OCI-LY1 (cell line): ENCODE data around the gene RAI14.

Source experiments
- EZH2 ChIP-seq: fragments of 200-600 bp; sonication (generic), shearing (Covaris generic); IDR thresholded peaks from 2 replicates; pipeline ENCODE4 v1.8.0; 2017; ENCODE audit warnings: borderline replicate concordance, mixed run types, mild to moderate bottlenecking, antibody characterized with exemption, low read length, moderate library complexity, mixed read lengths
- TF ChIP-seq, protein P1 (sequence below): fragments of 200-600 bp; sonication (generic), shearing (Covaris generic); IDR thresholded peaks from 2 replicates; pipeline ENCODE4 v1.5.1; 2017; ENCODE audit warnings: mild to moderate bottlenecking, antibody characterized with exemption, low read length, moderate library complexity, mixed read lengths

DNA sequence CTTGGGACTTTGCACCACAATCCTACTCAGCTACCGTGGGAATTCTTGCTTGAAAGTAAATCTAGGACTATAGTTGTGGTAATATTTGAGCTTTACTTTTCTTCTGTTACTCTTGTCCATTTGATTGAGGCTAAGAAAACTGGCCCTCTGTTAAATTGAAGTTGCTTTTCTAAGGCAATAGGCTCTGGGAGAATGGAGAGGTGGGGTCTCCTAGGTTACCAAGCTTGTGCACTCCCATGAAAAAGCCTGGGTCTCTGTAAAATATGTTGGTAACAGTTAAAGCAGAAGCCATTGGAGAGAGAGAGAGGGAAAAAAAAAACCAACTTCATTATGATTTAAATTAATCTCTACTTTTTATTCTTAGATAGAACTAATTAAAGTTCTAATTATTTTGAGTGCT lies 68.6 kb downstream of the RAI14 start:
- TF ChIP-seq, protein P1, sequence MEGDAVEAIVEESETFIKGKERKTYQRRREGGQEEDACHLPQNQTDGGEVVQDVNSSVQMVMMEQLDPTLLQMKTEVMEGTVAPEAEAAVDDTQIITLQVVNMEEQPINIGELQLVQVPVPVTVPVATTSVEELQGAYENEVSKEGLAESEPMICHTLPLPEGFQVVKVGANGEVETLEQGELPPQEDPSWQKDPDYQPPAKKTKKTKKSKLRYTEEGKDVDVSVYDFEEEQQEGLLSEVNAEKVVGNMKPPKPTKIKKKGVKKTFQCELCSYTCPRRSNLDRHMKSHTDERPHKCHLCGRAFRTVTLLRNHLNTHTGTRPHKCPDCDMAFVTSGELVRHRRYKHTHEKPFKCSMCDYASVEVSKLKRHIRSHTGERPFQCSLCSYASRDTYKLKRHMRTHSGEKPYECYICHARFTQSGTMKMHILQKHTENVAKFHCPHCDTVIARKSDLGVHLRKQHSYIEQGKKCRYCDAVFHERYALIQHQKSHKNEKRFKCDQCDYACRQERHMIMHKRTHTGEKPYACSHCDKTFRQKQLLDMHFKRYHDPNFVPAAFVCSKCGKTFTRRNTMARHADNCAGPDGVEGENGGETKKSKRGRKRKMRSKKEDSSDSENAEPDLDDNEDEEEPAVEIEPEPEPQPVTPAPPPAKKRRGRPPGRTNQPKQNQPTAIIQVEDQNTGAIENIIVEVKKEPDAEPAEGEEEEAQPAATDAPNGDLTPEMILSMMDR = no peak
- TF ChIP-seq EZH2 = no peak
